Neural progenitor cell (in vitro differentiated cells): Measurements from ENCODE around the gene RBMS1. TPM values are rescaled to one million over a fixed set of nuclear protein-coding genes. Genes with fewer than 3 reads are reported as not detected.
"Not testable (repeated sequence)": the region's sequence is repeated elsewhere in the genome, so short reads cannot be mapped to it uniquely, and the experiment has no call there.

Experiments
- DNase-seq: peaks from one replicate; pipeline ENCODE4 v3.0.0-alpha.2; 2016; ENCODE audit warnings: low spot score
- H2AFZ ChIP-seq: fragments of 200-600 bp; sonication (generic); replicated peaks from 2 replicates; pipeline ENCODE4 v1.6.1; 2016; ENCODE audit warnings: antibody characterized with exemption
- H3F3A ChIP-seq: fragments of 200-600 bp; sonication (generic); 2 replicates; pipeline ENCODE4 v1.6.1; 2016; ENCODE audit warnings: antibody characterized with exemption, low read depth
- H3K27ac ChIP-seq: fragments of 200-600 bp; sonication (generic); 2 replicates; pipeline ENCODE4 v1.5.1; 2016; ENCODE audit warnings: mild to moderate bottlenecking
- H3K27me3 ChIP-seq: fragments of 200-600 bp; sonication (generic); 2 replicates; pipeline ENCODE4 v1.6.1; 2016; ENCODE audit warnings: mild to moderate bottlenecking, moderate library complexity
- H3K36me3 ChIP-seq: fragments of 200-600 bp; sonication (generic); 2 replicates; pipeline ENCODE4 v1.5.1; 2016
- H3K4me1 ChIP-seq: fragments of 200-600 bp; sonication (generic); 2 replicates; pipeline ENCODE4 v1.6.1; 2016; ENCODE audit warnings: mixed run types
- H3K4me2 ChIP-seq: fragments of 200-600 bp; sonication (generic); 2 replicates; pipeline ENCODE4 v1.6.1; 2016
- H3K4me3 ChIP-seq: fragments of 200-600 bp; sonication (generic); 2 replicates; pipeline ENCODE4 v1.5.1; 2016
- H3K79me2 ChIP-seq: fragments of 200-600 bp; sonication (generic); 2 replicates; pipeline ENCODE4 v1.6.1; 2016; ENCODE audit warnings: low read depth
- H3K9ac ChIP-seq: fragments of 200-600 bp; sonication (generic); 2 replicates; pipeline ENCODE4 v1.6.1; 2016
- H3K9me3 ChIP-seq: fragments of 200-600 bp; sonication (generic); 2 replicates; pipeline ENCODE4 v1.5.1; 2016; ENCODE audit warnings: low read depth
- H4K20me1 ChIP-seq: fragments of 200-600 bp; sonication (generic); 2 replicates; pipeline ENCODE4 v1.6.1; 2016; ENCODE audit warnings: low read depth
- H3K27ac Mint-ChIP-seq: 3 replicates; pipeline ENCODE4 v1.8.0; 2021; ENCODE audit warnings: mixed read lengths
- H3K27me3 Mint-ChIP-seq: 2 replicates; pipeline ENCODE4 v1.8.0; 2022; ENCODE audit warnings: low read depth, mild to moderate bottlenecking, inconsistent platforms, moderate library complexity, mixed read lengths; ENCODE audit not compliant: insufficient read depth
- H3K36me3 Mint-ChIP-seq: 3 replicates; pipeline ENCODE4 v1.8.0; 2021; ENCODE audit warnings: mixed read lengths
- H3K4me1 Mint-ChIP-seq: 3 replicates; pipeline ENCODE4 v1.8.0; 2021; ENCODE audit warnings: mixed read lengths
- H3K4me3 Mint-ChIP-seq: 3 replicates; pipeline ENCODE4 v1.8.0; 2021; ENCODE audit warnings: mild to moderate bottlenecking, moderate library complexity, mixed read lengths
- H3K9me3 Mint-ChIP-seq: 3 replicates; pipeline ENCODE4 v1.8.0; 2020; ENCODE audit warnings: mixed read lengths
- EZH2 ChIP-seq: fragments of 200-600 bp; sonication (generic); IDR thresholded peaks from 2 replicates; pipeline ENCODE4 v1.6.1; 2017; ENCODE audit warnings: antibody characterized with exemption, mild to moderate bottlenecking, moderate library complexity
- EZH2phosphoT487 ChIP-seq: fragments of 200-600 bp; sonication (generic); IDR thresholded peaks from 2 replicates; pipeline ENCODE4 v1.6.1; 2017; ENCODE audit warnings: antibody characterized with exemption
- total RNA-seq: library from RNA; depleted of rRNA; stranded (reverse); fragments of >200 nt; gene quantifications from 2 replicates; pipeline ENCODE4 v1.2.3, GENCODE V29; 2015; ENCODE audit warnings: low replicate concordance
- TF ChIP-seq, protein P1 (sequence below): fragments of 200-600 bp; sonication (generic); IDR thresholded peaks from 2 replicates; pipeline ENCODE4 v1.5.1; 2017; ENCODE audit warnings: antibody characterized with exemption, mild to moderate bottlenecking

Gene RBMS1
- total RNA-seq, 1 donor from 2014 or later, result 101 TPM

- peaks cover 3% of the 10 kb centered on the region for H3K79me2 ChIP-seq
Observed at GRCh38 chr2:160453111-160453820, 40.3 kb downstream of the RBMS1 start.

GRCh38 chr2:160450486-160450885 lies 43.1 kb downstream of the RBMS1 start:
- H3K4me1 Mint-ChIP-seq, result no peaks in the 10 kb centered on the region
- Histone ChIP-seq H4K20me1 (no peaks in the 10 kb centered on the region), H3K27ac (no peak overlapping the region), H3K4me3 (no peak overlapping the region), H3K4me2 (no peak overlapping the region), H3K27me3 (no peaks in the 10 kb centered on the region), H3K9ac (no peak overlapping the region), H2AFZ (no peak overlapping the region), H3K36me3 (no peaks in the 10 kb centered on the region), H3K9me3 (no peaks in the 10 kb centered on the region), H3K4me1 (peaks cover 6% of the 10 kb centered on the region), H3F3A (no peaks in the 10 kb centered on the region), H3K79me2 (peaks cover 3% of the 10 kb centered on the region)
- no peak overlapping the region for H3K27ac Mint-ChIP-seq
- H3K4me3 Mint-ChIP-seq, result no peak overlapping the region
- H3K9me3 Mint-ChIP-seq, result peaks cover 12% of the 10 kb centered on the region
- H3K36me3 Mint-ChIP-seq, result peaks cover 16% of the 10 kb centered on the region
- TF ChIP-seq, protein P1, sequence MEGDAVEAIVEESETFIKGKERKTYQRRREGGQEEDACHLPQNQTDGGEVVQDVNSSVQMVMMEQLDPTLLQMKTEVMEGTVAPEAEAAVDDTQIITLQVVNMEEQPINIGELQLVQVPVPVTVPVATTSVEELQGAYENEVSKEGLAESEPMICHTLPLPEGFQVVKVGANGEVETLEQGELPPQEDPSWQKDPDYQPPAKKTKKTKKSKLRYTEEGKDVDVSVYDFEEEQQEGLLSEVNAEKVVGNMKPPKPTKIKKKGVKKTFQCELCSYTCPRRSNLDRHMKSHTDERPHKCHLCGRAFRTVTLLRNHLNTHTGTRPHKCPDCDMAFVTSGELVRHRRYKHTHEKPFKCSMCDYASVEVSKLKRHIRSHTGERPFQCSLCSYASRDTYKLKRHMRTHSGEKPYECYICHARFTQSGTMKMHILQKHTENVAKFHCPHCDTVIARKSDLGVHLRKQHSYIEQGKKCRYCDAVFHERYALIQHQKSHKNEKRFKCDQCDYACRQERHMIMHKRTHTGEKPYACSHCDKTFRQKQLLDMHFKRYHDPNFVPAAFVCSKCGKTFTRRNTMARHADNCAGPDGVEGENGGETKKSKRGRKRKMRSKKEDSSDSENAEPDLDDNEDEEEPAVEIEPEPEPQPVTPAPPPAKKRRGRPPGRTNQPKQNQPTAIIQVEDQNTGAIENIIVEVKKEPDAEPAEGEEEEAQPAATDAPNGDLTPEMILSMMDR, result no peak
- TF ChIP-seq EZH2phosphoT487, result no peak
- no peak for TF ChIP-seq EZH2
- H3K27me3 Mint-ChIP-seq, result no peaks in the 10 kb centered on the region
- no peak for DNase-seq

More at GRCh38 chr2:160453111-160453820, 40.3 kb downstream of the RBMS1 start:
- Histone ChIP-seq H4K20me1 (no peaks in the 10 kb centered on the region), H3K4me1 (peaks cover 6% of the 10 kb centered on the region), H3K27me3 (no peaks in the 10 kb centered on the region), H3K9ac (no peak overlapping the region), H3K4me2 (no peak overlapping the region), H3K27ac (no peak overlapping the region), H3F3A (no peaks in the 10 kb centered on the region), H2AFZ (no peak overlapping the region), H3K36me3 (no peaks in the 10 kb centered on the region), H3K4me3 (no peak overlapping the region), H3K9me3 (no peaks in the 10 kb centered on the region)
- H3K27ac Mint-ChIP-seq, result no peak overlapping the region
- H3K36me3 Mint-ChIP-seq, result peaks cover 19% of the 10 kb centered on the region
- TF ChIP-seq, protein P1, result no peak
- TF ChIP-seq EZH2 (no peak), EZH2phosphoT487 (no peak)
- H3K27me3 Mint-ChIP-seq, result no peaks in the 10 kb centered on the region
- H3K4me3 Mint-ChIP-seq, result no peak overlapping the region
- no peaks in the 10 kb centered on the region for H3K4me1 Mint-ChIP-seq
- DNase-seq, result no peak
- peaks cover 12% of the 10 kb centered on the region for H3K9me3 Mint-ChIP-seq

DNA sequence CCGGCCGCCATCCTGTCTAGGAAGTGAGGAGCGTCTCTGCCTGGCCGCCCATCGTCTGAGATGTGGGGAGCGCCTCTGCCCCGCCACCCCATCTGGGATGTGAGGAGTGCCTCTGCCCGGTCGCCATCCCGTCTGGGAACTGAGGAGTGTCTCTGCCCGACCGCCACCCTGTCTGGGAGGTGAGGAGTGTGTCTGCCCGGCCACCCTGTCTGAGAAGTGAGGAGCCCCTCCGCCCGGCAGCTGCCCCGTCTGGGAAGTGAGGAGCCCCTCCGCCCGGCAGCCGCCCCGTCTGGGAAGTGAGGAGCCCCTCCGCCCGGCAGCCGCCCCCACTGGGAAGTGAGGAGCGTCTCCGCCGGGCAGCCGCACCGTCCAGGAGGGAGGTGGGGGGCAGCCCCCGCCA lies 44.8 kb downstream of the RBMS1 start:
- H3K4me2 ChIP-seq, H3F3A ChIP-seq, DNase-seq, H3K27me3 Mint-ChIP-seq, H3K4me1 Mint-ChIP-seq, H3K79me2 ChIP-seq, H3K36me3 ChIP-seq, H2AFZ ChIP-seq, H3K4me3 ChIP-seq, H3K27me3 ChIP-seq, H3K4me3 Mint-ChIP-seq, H3K9ac ChIP-seq, H3K27ac Mint-ChIP-seq, H3K9me3 ChIP-seq, H3K27ac ChIP-seq, H3K4me1 ChIP-seq, H4K20me1 ChIP-seq: not testable (repeated sequence)
- Mint-ChIP-seq H3K36me3 (peaks cover 20% of the 10 kb centered on the region), H3K9me3 (peaks cover 12% of the 10 kb centered on the region)

- Histone ChIP-seq H3F3A (no peaks in the 10 kb centered on the region), H3K27ac (no peak overlapping the region), H2AFZ (no peak overlapping the region), H3K4me1 (no peaks in the 10 kb centered on the region), H3K36me3 (no peaks in the 10 kb centered on the region), H3K79me2 (peaks cover 3% of the 10 kb centered on the region), H4K20me1 (no peaks in the 10 kb centered on the region), H3K9ac (no peak overlapping the region), H3K9me3 (no peaks in the 10 kb centered on the region), H3K27me3 (no peaks in the 10 kb centered on the region), H3K4me2 (no peak overlapping the region), H3K4me3 (no peak overlapping the region)
- no peak for DNase-seq
- no peaks in the 10 kb centered on the region for H3K4me1 Mint-ChIP-seq
- H3K9me3 Mint-ChIP-seq, result peaks cover 20% of the 10 kb centered on the region
- no peak overlapping the region for H3K27ac Mint-ChIP-seq
- H3K27me3 Mint-ChIP-seq, result no peaks in the 10 kb centered on the region
- peaks cover 25% of the 10 kb centered on the region for H3K36me3 Mint-ChIP-seq
- TF ChIP-seq, protein P1, result no peak
- TF ChIP-seq EZH2 (no peak), EZH2phosphoT487 (no peak)
- no peak overlapping the region for H3K4me3 Mint-ChIP-seq
Observed at GRCh38 chr2:160445673-160446072, 47.9 kb downstream of the RBMS1 start.
